BE2C (cell line): Measurements from ENCODE around the gene DDX3X. TPM values are rescaled to one million over a fixed set of nuclear protein-coding genes. Genes with fewer than 3 reads are reported as not detected.
"Not testable (repeated sequence)": the region's sequence is repeated elsewhere in the genome, so short reads cannot be mapped to it uniquely, and the experiment has no call there.

Experiments
- DNase-seq: peaks from one replicate; pipeline ENCODE4 v3.0.0-alpha.2; 2020
- H3K27me3 ChIP-seq: fragments of 250-450 bp; sonication (Bioruptor Pico); 2 replicates; pipeline ENCODE4 v1.5.1; 2020; ENCODE audit warnings: mild to moderate bottlenecking
- H3K36me3 ChIP-seq: fragments of 250-450 bp; sonication (Bioruptor Pico); 2 replicates; pipeline ENCODE4 v1.5.1; 2020; ENCODE audit warnings: mild to moderate bottlenecking
- H3K4me1 ChIP-seq: fragments of 250-450 bp; sonication (Bioruptor Pico); 2 replicates; pipeline ENCODE4 v1.5.1; 2020
- H3K4me3 ChIP-seq: 2 replicates; pipeline ENCODE4 v1.5.1; 2011; ENCODE audit warnings: low read depth, low read length
- H3K9me3 ChIP-seq: fragments of 250-450 bp; sonication (Bioruptor Pico); 2 replicates; pipeline ENCODE4 v1.5.1; 2020
- polyA plus RNA-seq: library from polyadenylated mRNA; unstranded; fragments of >200 nt; gene quantifications from one replicate; pipeline ENCODE4 v1.2.1, GENCODE V29; 2012; ENCODE audit warnings: low read depth, missing spikeins; ENCODE audit not compliant: insufficient read length, insufficient read depth
- TF ChIP-seq, protein P1 (sequence below): IDR thresholded peaks from 2 replicates; pipeline ENCODE4 v1.5.1; 2012; ENCODE audit warnings: mild to moderate bottlenecking, low read depth, low read length

DDX3X gene
- polyA plus RNA-seq: 73.2 TPM

DNA sequence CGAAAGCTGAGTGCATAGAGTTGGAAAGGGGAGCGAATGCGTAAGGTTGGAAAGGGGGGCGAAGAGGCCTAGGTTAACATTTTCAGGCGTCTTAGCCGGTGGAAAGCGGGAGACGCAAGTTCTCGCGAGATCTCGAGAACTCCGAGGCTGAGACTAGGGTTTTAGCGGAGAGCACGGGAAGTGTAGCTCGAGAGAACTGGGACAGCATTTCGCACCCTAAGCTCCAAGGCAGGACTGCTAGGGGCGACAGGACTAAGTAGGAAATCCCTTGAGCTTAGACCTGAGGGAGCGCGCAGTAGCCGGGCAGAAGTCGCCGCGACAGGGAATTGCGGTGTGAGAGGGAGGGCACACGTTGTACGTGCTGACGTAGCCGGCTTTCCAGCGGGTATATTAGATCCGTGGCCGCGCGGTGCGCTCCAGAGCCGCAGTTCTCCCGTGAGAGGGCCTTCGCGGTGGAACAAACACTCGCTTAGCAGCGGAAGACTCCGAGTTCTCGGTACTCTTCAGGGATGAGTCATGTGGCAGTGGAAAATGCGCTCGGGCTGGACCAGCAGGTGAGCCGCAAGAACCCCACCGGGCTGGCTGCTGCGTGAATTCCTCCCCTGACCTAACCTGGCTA, at the start of gene DDX3X:
DDX3X (plus strand) TSS at position 419 of the 619 bp plus-strand sequence; CDS start at position 510, 91 bp downstream.
- Histone ChIP-seq H3K27me3 (no peaks in the 10 kb centered on the region), H3K4me1 (no peaks in the 10 kb centered on the region), H3K4me3 (peak within 1 kb of the TSS; percentile 96), H3K36me3 (peaks cover 21% of the 10 kb centered on the region), H3K9me3 (no peaks in the 10 kb centered on the region)
- peak; percentile 81 for DNase-seq
- TF ChIP-seq, protein P1, sequence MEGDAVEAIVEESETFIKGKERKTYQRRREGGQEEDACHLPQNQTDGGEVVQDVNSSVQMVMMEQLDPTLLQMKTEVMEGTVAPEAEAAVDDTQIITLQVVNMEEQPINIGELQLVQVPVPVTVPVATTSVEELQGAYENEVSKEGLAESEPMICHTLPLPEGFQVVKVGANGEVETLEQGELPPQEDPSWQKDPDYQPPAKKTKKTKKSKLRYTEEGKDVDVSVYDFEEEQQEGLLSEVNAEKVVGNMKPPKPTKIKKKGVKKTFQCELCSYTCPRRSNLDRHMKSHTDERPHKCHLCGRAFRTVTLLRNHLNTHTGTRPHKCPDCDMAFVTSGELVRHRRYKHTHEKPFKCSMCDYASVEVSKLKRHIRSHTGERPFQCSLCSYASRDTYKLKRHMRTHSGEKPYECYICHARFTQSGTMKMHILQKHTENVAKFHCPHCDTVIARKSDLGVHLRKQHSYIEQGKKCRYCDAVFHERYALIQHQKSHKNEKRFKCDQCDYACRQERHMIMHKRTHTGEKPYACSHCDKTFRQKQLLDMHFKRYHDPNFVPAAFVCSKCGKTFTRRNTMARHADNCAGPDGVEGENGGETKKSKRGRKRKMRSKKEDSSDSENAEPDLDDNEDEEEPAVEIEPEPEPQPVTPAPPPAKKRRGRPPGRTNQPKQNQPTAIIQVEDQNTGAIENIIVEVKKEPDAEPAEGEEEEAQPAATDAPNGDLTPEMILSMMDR: no peak

DNA sequence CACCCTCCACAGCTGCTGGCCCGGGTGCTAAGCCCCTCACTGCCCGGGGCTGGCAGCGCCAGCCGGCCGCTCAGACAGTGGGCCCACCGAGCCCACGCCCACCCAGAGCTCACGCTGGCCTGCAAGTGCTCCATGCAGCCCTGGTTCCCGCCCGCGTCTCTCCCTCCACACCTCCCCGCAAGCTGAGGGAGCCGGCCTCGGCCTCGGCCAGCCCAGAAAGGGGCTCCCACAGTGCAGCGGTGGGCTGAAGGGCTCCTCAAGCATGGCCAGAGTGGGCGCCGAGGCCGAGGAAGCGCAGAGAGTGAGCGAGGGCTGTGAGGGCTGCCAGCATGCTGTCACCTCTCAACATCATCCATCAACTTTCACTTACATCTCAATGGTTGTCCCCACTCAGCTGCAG, 48.0 kb upstream of the DDX3X start:
- not testable (repeated sequence) for H3K4me1 ChIP-seq, H3K4me3 ChIP-seq, DNase-seq, H3K9me3 ChIP-seq, H3K36me3 ChIP-seq, H3K27me3 ChIP-seq

DNA sequence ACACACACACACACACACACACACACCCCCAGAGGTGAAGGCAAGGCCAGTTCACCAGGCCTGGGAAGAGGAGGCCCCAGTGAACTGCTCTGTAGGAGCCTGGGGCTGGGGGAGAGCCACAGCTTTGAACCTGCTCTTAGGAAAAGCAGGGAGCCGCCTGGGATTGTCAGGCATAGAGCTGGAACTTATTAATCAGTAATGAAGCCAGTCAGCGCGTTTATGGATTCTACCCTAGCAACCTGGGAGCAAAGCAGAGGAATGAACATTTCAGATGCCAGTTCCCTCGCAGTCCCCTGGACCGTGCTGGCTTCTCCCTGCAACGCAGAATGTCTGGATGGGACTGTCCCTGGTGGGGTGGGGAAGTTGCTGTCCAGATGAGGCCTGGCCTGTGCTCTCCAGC, 45.3 kb upstream of the DDX3X start:
- H3K36me3 ChIP-seq: no peaks in the 10 kb centered on the region
- no peak overlapping the region for H3K4me3 ChIP-seq
- TF ChIP-seq, protein P1: no peak
- peak; percentile 23 for DNase-seq
- no peaks in the 10 kb centered on the region for H3K4me1 ChIP-seq
- H3K9me3 ChIP-seq: no peaks in the 10 kb centered on the region
- H3K27me3 ChIP-seq: no peaks in the 10 kb centered on the region

DNA sequence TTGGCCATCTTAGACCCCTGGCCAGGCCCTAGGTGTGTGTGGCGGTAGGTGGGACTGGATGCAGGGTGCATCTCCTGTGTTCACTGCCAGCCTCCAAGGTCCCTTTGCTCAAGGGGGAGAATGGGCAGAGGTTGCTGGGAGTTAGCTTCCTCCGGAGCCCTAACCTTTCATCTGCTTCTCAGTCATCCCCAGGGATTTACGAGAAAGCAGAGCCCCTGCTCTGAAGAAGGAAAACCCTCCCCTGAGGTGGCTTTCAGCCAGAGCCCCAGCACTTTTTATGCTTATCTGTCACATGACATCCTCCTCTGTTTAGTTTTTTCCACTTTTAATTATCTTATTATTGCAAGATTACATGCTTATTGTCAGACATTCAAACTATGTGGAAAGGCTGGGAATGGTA, 44.9 kb upstream of the DDX3X start:
- H3K27me3 ChIP-seq: no peaks in the 10 kb centered on the region
- TF ChIP-seq, protein P1: no peak
- H3K4me1 ChIP-seq: no peaks in the 10 kb centered on the region
- DNase-seq: peak; percentile 63
- no peak overlapping the region for H3K4me3 ChIP-seq
- no peaks in the 10 kb centered on the region for H3K9me3 ChIP-seq
- H3K36me3 ChIP-seq: no peaks in the 10 kb centered on the region

- TF ChIP-seq, protein P1: no peak
- no peak overlapping the region for H3K4me3 ChIP-seq
- H3K27me3 ChIP-seq: no peaks in the 10 kb centered on the region
- no peaks in the 10 kb centered on the region for H3K4me1 ChIP-seq
- H3K36me3 ChIP-seq: no peaks in the 10 kb centered on the region
- DNase-seq: no peak
- H3K9me3 ChIP-seq: no peaks in the 10 kb centered on the region
Observed at GRCh38 chrX:41291309-41291708, 42.7 kb upstream of the DDX3X start.

GRCh38 chrX:41293269-41293668, 40.7 kb upstream of the DDX3X start:
- Histone ChIP-seq H3K4me3 (no peak overlapping the region), H3K9me3 (no peaks in the 10 kb centered on the region), H3K27me3 (no peaks in the 10 kb centered on the region), H3K36me3 (no peaks in the 10 kb centered on the region), H3K4me1 (no peaks in the 10 kb centered on the region)
- TF ChIP-seq, protein P1: peak; percentile 22
- DNase-seq: peak; percentile 20
